Memory B cell (primary cell): Measurements from ENCODE around the gene PDCD2L.
A peak's percentile ranks its signal among the peaks of the same experiment; 100 is the strongest.
"Not testable (repeated sequence)": the region's sequence is repeated elsewhere in the genome, so short reads cannot be mapped to it uniquely, and the experiment has no call there.

Experiments
- ATAC-seq: fragments of 150-1000 bp; cut with Tn5 transposase; 2 replicates; pipeline ENCODE4 v1.10.0; 2021; ENCODE audit warnings: low read depth, mild to moderate bottlenecking, moderate library complexity
- DNase-seq, 2 donors: peaks; one replicate each; pipeline ENCODE4 v3.0.0; 2022; ENCODE audit warnings: low spot score in 2 of 2
- H3K27ac Mint-ChIP-seq: one replicate; pipeline ENCODE4 v1.8.0; 2022; ENCODE audit warnings: mild to moderate bottlenecking, moderate library complexity, mixed read lengths
- H3K27me3 Mint-ChIP-seq: one replicate; pipeline ENCODE4 v1.8.0; 2022; ENCODE audit warnings: mixed read lengths
- H3K36me3 Mint-ChIP-seq: one replicate; pipeline ENCODE4 v1.8.0; 2022; ENCODE audit warnings: mild to moderate bottlenecking, mixed read lengths
- H3K4me1 Mint-ChIP-seq: one replicate; pipeline ENCODE4 v1.8.0; 2022; ENCODE audit warnings: mixed read lengths
- H3K4me3 Mint-ChIP-seq: one replicate; pipeline ENCODE4 v1.8.0; 2022; ENCODE audit warnings: mild to moderate bottlenecking, moderate library complexity, mixed read lengths
- H3K9me3 Mint-ChIP-seq: one replicate; pipeline ENCODE4 v1.8.0; 2022; ENCODE audit warnings: mixed read lengths

PDCD2L gene

GRCh38 chr19:34366738-34367623 is 37.2 kb upstream of the PDCD2L start:
- peaks cover 15% of the 10 kb centered on the region for H3K36me3 Mint-ChIP-seq
- H3K27ac Mint-ChIP-seq: no peak overlapping the region
- no peaks in the 10 kb centered on the region for H3K27me3 Mint-ChIP-seq
- H3K4me3 Mint-ChIP-seq: peak overlapping the region; percentile 69
- H3K4me1 Mint-ChIP-seq: peaks cover 20% of the 10 kb centered on the region
- ATAC-seq (no peak), DNase-seq (no peak)
- no peaks in the 10 kb centered on the region for H3K9me3 Mint-ChIP-seq

GRCh38 chr19:34367624-34367957 is 36.6 kb upstream of the PDCD2L start:
- Mint-ChIP-seq H3K36me3 (peaks cover 15% of the 10 kb centered on the region), H3K4me3 (no peak overlapping the region), H3K27me3 (no peaks in the 10 kb centered on the region), H3K4me1 (peaks cover 20% of the 10 kb centered on the region), H3K27ac (no peak overlapping the region), H3K9me3 (no peaks in the 10 kb centered on the region)
- ATAC-seq (no peak), DNase-seq (no peak)

- H3K4me1 Mint-ChIP-seq: peaks cover 20% of the 10 kb centered on the region
- no peaks in the 10 kb centered on the region for H3K27me3 Mint-ChIP-seq
- H3K36me3 Mint-ChIP-seq: peaks cover 15% of the 10 kb centered on the region
- no peak for ATAC-seq
- no peaks in the 10 kb centered on the region for H3K9me3 Mint-ChIP-seq
- H3K4me3 Mint-ChIP-seq: no peak overlapping the region
- no peak overlapping the region for H3K27ac Mint-ChIP-seq
- DNase-seq: no peak
Observed at GRCh38 chr19:34368338-34368737, 35.9 kb upstream of the PDCD2L start.

GRCh38 chr19:34369166-34369565 is 35.0 kb upstream of the PDCD2L start:
- not testable (repeated sequence) for H3K27ac Mint-ChIP-seq, H3K4me3 Mint-ChIP-seq, H3K9me3 Mint-ChIP-seq, ATAC-seq, DNase-seq, H3K27me3 Mint-ChIP-seq
- peaks cover 20% of the 10 kb centered on the region for H3K4me1 Mint-ChIP-seq
- peaks cover 16% of the 10 kb centered on the region for H3K36me3 Mint-ChIP-seq

GRCh38 chr19:34370117-34370516 is 34.1 kb upstream of the PDCD2L start:
- ATAC-seq (no peak), DNase-seq (no peak)
- no peaks in the 10 kb centered on the region for H3K9me3 Mint-ChIP-seq
- no peak overlapping the region for H3K27ac Mint-ChIP-seq
- peaks cover 21% of the 10 kb centered on the region for H3K36me3 Mint-ChIP-seq
- no peaks in the 10 kb centered on the region for H3K27me3 Mint-ChIP-seq
- H3K4me3 Mint-ChIP-seq: no peak overlapping the region
- peaks cover 15% of the 10 kb centered on the region for H3K4me1 Mint-ChIP-seq

DNA sequence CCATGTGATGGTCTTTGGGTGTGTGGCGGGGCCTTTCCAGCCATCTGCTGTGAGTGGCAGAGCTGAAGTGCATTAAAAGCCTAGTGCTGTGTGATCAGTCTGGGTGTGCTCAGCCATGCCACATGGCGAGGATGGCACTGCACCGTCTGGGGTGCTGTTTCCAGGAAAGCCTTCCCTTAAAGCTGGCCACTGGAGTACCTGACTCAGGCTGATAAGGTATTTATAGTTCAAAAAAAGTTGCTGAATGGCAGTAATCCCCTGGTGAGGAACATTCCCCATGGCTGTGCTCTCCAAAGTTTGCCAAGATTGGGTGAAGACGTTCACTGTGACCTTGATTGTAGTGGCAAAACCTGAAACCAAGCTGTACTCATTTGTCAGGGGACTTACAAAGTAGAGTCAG is 33.2 kb upstream of the PDCD2L start:
- Mint-ChIP-seq H3K27ac (no peak overlapping the region), H3K27me3 (no peaks in the 10 kb centered on the region), H3K9me3 (no peaks in the 10 kb centered on the region), H3K4me1 (peaks cover 10% of the 10 kb centered on the region), H3K4me3 (no peak overlapping the region), H3K36me3 (peaks cover 23% of the 10 kb centered on the region)
- DNase-seq: no peak
- ATAC-seq: no peak

- peaks cover 3% of the 10 kb centered on the region for H3K4me1 Mint-ChIP-seq
Observed at GRCh38 chr19:34373601-34374288, 30.5 kb upstream of the PDCD2L start.

GRCh38 chr19:34375598-34375997 is 28.6 kb upstream of the PDCD2L start:
- ATAC-seq: no peak
- H3K9me3 Mint-ChIP-seq: no peaks in the 10 kb centered on the region
- no peak overlapping the region for H3K4me3 Mint-ChIP-seq
- H3K27me3 Mint-ChIP-seq: no peaks in the 10 kb centered on the region
- peaks cover 28% of the 10 kb centered on the region for H3K36me3 Mint-ChIP-seq
- H3K4me1 Mint-ChIP-seq: peaks cover 3% of the 10 kb centered on the region
- no peak for DNase-seq
- H3K27ac Mint-ChIP-seq: no peak overlapping the region

More at GRCh38 chr19:34373601-34374288, 30.5 kb upstream of the PDCD2L start:
- ATAC-seq (no peak), DNase-seq (no peak)
- H3K27ac Mint-ChIP-seq: peak overlapping the region; percentile 82
- no peaks in the 10 kb centered on the region for H3K27me3 Mint-ChIP-seq
- no peak overlapping the region for H3K4me3 Mint-ChIP-seq
- peaks cover 26% of the 10 kb centered on the region for H3K36me3 Mint-ChIP-seq
- H3K9me3 Mint-ChIP-seq: no peaks in the 10 kb centered on the region

GRCh38 chr19:34380639-34381241 is 23.5 kb upstream of the PDCD2L start:
- Mint-ChIP-seq H3K36me3 (peaks cover 40% of the 10 kb centered on the region), H3K27ac (no peak overlapping the region)
- ATAC-seq: no peak

DNA sequence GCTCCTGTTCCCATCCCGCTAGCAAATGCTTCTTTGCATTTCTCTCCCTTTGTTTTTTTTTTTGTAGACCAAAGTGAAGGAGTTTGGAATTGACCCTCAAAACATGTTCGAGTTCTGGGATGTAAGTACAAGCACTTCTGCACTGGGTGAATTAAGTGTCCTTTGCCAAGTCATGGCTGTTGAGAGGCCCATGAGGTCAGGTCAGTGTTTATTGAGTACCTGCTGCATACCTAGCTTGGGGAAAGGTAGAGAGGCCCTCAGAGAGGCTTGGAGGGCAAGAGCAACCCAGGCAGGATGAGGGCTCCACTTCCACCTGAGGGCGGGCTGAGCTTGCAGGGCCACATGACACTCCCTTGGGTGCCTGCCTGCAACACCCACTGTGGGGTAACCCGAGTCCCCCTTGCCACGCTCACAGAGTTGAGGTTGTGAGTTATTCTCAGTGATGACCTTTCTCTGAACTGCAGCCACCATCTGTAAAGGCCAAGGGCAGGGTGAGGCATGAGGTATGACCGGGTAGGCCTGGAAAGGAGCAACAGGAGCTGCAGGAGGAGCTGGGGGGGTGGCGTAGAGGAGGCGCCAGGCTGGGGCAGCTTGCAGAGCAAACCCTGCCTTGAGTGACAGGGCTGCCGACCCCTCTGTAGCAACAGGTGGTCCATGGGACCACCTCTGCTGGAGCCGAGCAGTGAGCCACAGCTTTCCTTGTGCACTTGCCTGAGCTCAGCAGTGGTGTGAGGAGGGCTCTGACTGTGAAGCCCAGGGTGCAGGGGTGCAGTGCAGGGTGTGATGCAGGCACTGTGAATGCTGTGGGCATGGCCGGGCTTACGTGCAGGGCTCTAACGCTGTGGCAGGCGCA is 22.6 kb upstream of the PDCD2L start:
- DNase-seq (no peak), ATAC-seq (no peak)
- no peaks in the 10 kb centered on the region for H3K4me1 Mint-ChIP-seq
- peaks cover 38% of the 10 kb centered on the region for H3K36me3 Mint-ChIP-seq
- no peaks in the 10 kb centered on the region for H3K27me3 Mint-ChIP-seq
- H3K27ac Mint-ChIP-seq: no peak overlapping the region
- H3K4me3 Mint-ChIP-seq: no peak overlapping the region
- H3K9me3 Mint-ChIP-seq: no peaks in the 10 kb centered on the region

More at GRCh38 chr19:34380639-34381241, 23.5 kb upstream of the PDCD2L start:
- H3K27me3 Mint-ChIP-seq: no peaks in the 10 kb centered on the region
- H3K4me3 Mint-ChIP-seq: no peak overlapping the region
- no peaks in the 10 kb centered on the region for H3K4me1 Mint-ChIP-seq
- H3K9me3 Mint-ChIP-seq: no peaks in the 10 kb centered on the region
- no peak for DNase-seq

DNA sequence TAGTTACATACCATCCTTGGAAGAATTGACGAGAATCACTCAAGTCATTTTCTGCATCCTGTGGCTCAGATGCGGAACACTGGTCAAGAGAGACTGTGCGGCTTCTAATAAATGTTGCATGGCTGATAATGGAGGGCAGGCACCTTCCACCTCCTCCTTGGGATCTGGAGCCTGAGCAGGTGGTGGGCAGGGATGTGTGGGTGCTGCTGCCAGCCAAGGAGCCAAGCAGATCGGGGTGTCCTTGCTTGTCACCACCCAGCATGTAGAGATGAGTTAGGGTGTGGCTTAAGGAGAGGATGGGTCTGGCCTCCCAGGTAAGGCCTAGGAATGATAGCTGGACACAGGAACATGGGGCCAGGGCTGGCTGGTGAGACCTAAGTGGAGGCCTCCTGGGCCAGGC is 21.7 kb upstream of the PDCD2L start:
- ATAC-seq (no peak), DNase-seq (no peak)
- H3K4me3 Mint-ChIP-seq: no peak overlapping the region
- no peaks in the 10 kb centered on the region for H3K9me3 Mint-ChIP-seq
- H3K27me3 Mint-ChIP-seq: no peaks in the 10 kb centered on the region
- H3K4me1 Mint-ChIP-seq: no peaks in the 10 kb centered on the region
- no peak overlapping the region for H3K27ac Mint-ChIP-seq
- H3K36me3 Mint-ChIP-seq: peaks cover 35% of the 10 kb centered on the region

GRCh38 chr19:34383599-34383998 is 20.6 kb upstream of the PDCD2L start:
- H3K9me3 Mint-ChIP-seq: no peaks in the 10 kb centered on the region
- no peak for DNase-seq
- H3K4me3 Mint-ChIP-seq: no peak overlapping the region
- H3K27me3 Mint-ChIP-seq: no peaks in the 10 kb centered on the region
- ATAC-seq: no peak
- no peaks in the 10 kb centered on the region for H3K4me1 Mint-ChIP-seq
- H3K27ac Mint-ChIP-seq: no peak overlapping the region
- H3K36me3 Mint-ChIP-seq: peaks cover 33% of the 10 kb centered on the region

GRCh38 chr19:34386645-34387445 is 17.4 kb upstream of the PDCD2L start:
- no peaks in the 10 kb centered on the region for H3K9me3 Mint-ChIP-seq
- H3K4me1 Mint-ChIP-seq: no peaks in the 10 kb centered on the region
- no peak overlapping the region for H3K4me3 Mint-ChIP-seq
- DNase-seq: no peak
- no peak overlapping the region for H3K27ac Mint-ChIP-seq
- peaks cover 17% of the 10 kb centered on the region for H3K36me3 Mint-ChIP-seq
- ATAC-seq: no peak
- H3K27me3 Mint-ChIP-seq: no peaks in the 10 kb centered on the region
